Measurements from ENCODE around the gene GPC3.
"Not testable (repeated sequence)": the region's sequence is repeated elsewhere in the genome, so short reads cannot be mapped to it uniquely, and the experiment has no call there.

Gene GPC3

DNA sequence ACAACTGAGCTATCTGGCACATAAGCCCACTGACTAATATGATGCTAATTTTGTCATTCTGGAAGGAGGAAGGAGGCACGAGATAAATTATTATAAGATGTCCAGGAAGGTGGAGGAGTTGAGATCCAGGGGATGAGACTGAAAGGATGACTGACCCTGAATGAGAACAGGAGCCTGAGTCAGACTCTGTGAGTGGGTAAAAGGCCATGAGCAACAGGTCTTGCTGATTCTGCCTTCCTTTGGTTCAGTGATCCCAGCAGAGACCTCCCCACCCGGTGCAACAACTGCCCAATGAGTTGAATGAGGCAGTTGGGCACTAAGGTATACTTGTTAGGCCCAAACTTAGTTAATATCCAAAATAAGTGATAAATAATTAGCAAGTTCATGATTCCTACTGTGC lies 332.0 kb downstream of the GPC3 start:
- no peak for DNase-seq (ENCODE audit: low spot score)

DNA sequence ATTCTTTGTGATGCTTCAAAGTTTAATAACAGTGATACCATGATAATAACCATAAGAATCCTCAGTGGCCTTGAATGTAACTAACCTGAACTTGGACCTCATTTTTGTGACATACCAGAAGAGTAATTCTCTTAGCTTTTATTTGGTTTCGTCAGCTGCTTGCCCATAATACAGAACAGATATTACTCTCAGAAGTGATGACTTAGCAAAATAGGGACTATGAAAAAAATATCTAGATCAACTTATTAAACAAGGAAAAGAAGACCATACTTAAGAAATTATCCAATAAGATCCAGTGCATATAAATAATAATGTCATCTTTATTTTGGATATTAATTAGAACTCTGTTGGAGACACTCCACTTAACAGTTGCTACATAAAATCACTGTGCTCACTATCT lies 333.2 kb downstream of the GPC3 start:
- DNase-seq (ENCODE audit: low spot score), result no peak

DNA sequence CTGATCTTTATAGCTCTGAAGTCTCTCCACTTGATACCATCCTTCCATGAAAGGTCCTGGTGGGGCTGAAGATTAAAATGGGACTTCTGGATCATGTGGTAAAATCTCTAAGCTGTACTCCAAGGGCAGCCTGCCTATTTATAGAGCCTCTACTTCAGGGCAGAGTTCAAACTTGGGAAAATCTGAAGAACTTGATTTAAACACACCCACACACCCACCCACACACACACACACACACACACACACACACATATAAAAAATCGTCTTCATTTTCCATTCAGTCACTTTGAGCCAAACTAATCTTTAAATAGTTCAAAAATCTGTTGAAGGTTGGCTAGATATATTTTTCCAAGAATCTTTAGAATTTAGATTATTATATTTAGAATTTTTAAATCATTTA lies 335.2 kb downstream of the GPC3 start:
- DNase-seq (ENCODE audit: low spot score), result no peak

DNA sequence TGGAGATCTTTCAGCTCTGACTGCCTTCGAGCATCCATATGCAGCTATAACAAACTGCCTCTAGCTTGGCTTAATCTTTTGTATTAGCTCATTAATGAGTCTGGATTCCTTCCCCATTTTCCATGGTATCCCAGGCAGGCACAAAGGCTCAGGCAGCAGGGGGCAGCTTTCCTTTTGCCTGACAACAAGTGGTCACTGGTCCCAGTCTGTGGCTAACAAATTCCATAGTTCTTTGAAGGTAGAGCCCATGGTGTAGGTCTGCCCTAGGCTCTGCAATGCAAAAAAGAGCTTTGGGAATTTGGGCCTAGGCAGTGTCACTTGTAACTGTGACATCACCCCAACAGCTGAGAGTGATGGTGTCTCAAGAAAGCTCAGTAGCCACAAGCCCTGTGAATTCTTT lies 335.7 kb downstream of the GPC3 start:
- DNase-seq (ENCODE audit: low spot score), result no peak

DNA sequence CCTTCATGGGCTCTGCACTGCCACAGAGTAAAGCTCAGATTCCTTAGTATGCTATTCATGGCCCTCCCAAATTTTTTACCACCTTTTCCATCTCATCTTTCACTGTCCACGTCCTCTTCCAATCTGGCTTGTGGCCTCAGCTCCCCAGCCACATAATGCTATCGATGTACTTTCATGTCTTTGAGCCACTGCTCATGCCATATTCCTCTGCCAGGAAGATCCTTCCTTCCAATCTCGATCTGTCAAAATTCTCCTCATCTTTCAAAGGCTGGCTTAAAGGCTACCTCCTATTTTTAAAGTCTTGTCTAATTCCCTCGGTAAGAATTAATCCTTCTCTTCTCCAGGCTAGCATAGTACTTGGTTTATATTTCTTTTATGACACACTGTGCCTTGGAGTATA lies 336.8 kb downstream of the GPC3 start:
- DNase-seq (ENCODE audit: low spot score), result no peak

DNA sequence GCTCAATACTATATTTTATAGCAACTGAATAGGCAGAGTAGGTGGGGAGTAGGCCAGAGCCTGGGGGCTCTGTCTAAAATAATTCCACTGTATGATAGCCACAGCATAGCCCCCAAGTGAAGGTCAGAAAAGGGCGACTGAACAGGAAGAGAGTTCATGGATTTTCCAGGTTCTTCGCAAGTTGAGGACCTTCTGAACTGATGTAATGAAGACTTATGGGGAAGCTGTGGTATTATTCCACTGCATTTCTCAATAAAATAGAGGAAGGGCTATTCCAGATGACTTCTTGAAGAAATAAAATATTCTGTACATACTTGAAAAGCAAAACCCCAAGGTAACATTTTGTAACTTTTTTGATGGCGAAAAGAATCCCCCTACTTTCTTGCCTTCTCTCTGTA lies 338.7 kb downstream of the GPC3 start:
- no peak for DNase-seq (ENCODE audit: low spot score)

DNA sequence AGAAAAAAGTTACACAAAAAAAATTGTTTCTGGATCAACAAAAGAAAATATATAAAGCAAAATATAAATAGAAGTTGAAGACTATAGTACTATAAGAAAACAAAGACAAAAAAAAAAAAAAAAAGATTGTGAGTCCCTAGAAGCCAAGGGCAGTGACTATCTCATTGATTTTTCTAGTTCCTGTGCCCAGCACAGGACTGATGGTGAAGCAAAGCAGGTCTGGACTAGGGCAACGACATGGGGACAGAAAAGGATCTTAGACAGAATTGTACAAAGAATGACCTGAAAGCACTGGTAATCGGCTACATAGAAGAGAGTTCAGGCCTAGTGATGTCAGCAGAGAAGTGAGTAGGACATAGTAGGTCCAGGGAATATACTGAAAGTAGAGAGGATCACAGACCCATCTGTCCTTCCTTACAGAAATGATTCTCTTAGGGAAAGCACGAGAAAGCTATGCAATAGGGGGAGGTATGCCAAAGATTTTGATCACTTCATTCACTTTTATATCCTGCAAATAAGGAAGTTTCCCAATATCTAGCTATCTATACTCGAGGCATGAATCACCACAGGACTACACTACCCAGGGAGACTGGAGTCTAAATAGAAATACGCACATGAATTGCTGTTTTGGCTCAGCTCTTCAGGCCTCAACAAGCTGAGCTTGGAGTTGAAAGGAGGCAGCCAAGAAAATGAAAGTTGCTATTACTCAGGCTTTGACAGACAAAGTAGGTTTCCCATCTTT lies 339.2 kb downstream of the GPC3 start:
- DNase-seq (ENCODE audit: low spot score), result no peak

DNA sequence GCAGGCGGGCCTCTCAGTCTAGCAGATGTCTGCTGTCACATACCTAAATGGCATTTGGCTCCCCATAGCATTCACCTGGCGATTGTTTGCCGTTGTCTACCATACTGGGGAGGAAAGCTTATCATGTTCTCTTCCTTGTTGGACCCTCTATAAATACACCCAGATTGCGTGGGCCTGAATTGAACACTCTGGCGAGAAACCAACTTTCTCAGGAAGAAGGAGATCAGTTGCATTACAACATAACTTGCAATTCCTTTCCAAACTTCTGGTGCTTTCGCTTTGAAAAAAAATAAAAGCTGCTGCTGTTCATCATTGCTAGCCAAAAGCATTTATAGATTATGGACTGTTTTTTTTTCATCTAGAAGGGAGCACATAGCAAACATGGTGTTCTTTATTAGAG lies 340.1 kb downstream of the GPC3 start:
- no peak for DNase-seq (ENCODE audit: low spot score)

DNA sequence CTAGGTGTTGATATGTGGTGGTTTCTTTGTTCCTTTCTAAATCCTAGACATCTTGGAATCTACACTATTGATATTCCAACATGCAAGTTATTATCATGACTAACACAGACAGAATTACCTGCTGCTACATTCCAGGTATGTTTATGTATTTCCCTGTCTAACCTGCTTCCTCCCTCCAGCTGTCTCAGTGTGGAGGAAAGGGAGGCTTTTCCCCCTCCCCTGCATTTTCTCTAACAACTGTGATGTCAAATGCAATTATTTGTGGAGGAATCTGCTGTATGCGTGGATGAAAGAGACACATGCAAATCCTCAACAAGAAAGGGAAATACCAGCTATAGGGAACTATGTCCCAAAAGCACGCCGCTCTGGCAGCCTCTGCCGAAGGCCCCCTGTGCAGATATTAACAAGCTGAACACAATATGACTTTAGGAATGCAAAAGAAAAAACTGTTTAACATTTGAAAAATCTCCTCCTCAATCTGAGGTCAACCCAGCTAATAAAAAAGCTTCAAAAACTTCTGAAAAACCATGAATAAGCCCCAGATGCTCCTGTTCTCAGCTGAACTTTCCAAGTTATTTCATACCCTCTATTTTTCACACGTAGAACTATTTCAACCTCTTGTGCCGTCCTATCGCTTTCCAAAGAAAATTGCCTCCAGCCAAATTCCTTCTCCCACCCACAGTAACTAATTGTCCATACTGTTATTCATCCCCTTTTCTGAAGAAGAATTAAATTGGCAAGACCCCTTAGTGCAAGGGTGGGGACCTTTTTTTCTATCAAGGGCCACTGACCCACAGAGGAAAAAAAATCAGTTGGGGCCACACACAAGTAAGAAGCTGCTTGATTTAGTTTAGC lies 345.0 kb downstream of the GPC3 start:
- no peak for DNase-seq (ENCODE audit: low spot score)

DNA sequence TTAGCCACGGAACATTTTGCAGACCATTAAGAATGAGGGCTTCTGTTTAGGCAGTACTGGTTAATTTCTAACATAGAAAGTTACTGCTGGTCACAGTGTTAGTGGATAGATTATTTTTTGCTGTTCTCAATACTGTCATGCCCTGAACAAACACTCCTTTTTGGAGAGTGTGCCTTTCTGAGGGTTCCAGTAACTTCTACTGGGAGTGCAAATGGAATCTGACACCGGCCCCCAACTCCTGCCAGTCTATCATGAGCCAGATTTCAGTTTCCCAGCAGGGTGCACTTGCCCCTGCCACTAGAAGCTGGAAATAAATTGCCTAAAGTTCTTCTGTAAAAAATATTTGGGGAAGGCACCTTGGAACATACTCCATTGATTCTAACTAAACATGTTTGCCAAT lies 345.7 kb downstream of the GPC3 start:
- DNase-seq (ENCODE audit: low spot score), result no peak

DNA sequence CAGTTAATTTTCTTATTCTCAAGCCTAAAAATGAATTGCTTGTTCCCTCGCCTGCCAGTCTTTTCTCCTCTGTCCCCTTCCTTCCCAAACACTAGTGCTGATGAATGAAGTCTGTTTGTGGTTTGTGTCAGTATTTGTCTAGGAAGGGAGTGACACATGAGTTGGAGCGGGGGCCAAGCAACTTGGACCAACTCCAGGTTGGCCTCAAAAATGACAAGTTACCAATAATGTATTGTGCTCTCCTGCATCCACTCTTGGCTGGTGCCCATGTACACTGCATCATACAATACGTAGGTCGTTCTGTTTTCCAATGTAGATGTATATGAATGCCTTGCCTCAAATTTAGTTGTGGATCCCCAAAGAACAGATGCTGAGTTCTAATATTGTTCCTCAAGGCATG lies 347.1 kb downstream of the GPC3 start:
- DNase-seq (ENCODE audit: low spot score), result no peak

DNA sequence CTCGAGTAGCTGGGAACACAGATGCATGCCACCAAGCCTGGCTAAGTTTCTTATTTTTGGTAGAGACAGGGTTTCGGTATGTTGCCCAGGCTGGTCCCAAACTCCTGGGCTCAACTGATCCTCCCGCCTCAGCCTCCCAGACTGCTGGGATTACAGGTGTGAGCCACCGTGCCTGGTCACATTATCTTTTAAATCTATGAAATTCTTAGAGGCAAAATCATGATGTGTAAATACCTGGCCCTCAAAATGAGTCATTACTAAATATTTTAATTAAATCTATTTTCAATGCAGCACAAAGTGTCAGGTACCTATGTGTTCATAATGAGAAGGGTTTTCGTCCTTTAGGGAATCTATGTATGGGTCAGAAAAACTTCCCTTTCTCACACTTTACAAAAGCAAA lies 347.6 kb downstream of the GPC3 start:
- DNase-seq (ENCODE audit: low spot score), result no peak

DNA sequence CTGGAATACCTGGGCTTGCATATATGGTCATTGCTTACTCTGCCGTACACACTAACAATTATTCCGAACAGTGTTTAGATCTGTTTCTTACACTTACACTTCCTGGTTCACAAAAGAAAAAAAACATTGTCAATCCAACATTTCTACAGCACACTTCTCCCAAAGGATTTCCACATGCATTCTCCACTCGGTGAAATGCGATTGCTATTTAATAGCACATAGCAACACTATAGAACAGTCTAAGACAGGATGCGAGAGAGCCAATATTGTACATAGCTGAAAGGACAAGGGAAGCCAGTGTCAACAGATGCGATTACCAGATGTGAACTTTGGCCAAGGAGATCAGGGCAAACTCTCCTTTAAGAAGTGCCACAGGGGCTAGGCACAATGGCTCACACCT lies 349.4 kb downstream of the GPC3 start:
- DNase-seq (ENCODE audit: low spot score), result no peak

DNA sequence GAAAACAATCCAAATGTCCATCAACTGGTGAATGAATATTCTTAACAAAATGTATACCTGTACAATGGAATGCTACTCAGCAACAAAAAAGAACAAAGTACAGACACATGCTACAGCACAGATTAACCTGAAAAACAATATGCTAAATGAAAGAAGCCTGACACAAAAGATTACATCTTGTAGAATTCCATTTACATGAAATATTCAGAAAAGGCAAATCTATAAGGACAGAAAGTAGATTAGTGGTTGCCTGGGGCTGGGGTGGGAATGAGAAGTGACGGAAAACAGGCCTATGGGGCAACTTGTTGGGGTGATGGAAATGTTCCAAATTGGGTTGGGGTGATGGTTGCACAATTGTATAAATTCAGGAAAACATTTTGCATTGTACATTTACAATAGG lies 351.0 kb downstream of the GPC3 start:
- DNase-seq (ENCODE audit: low spot score), result no peak

DNA sequence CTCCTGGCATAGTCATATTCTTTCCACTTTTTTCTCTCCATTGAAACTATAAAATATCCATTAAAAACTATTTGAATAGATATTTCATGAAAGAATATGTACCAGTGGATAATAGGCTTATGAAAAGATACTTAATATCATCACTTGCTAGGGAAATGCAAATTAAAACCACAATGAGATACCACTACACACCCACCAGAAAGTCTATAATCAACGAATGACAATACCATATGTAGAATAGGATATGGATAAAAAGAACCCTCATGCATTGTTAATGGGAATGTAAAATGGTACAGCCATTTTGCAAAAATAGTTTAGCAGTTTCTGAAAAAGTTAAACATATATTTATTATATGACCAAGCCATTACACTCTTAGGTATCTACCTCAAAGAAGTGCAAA lies 351.4 kb downstream of the GPC3 start:
- DNase-seq (ENCODE audit: low spot score), result no peak

DNA sequence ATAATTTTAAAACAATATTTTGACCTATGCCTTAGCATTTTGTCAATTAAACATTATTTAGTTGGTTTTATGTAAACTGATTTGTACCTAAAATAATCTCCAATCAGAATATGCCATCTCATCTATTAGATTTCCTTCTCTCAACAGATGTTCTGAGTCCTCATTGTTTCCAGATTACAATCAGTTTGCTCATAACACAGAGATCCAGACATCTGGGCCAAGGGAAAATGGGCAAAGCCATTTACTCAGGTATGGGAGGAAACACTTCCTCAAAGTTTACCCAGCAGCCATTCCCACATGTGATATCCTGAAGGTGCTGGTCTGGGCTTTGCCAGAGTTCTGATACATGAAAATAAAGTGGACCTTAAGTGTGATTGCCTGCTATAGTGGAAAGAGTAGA lies 352.2 kb downstream of the GPC3 start:
- DNase-seq (ENCODE audit: low spot score), result no peak

DNA sequence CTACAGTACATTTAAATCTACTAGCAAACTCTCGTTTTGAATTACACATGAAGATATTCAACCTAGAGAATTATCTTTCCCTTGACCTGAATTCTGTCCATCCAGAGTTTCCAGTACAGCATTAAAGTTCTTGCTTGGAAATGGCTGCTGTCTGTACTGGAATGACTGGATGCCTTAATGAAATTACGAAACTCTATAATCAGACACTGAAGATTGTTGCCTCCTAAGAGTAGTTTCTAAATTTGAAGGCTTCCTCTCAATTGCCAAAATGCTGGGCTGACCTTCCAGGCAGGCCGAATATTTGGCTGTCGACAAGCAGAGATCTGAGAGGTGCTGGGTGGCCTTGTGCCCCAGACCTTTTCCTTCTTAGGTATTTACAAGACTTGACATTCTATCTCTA lies 355.0 kb downstream of the GPC3 start:
- no peak for DNase-seq (ENCODE audit: low spot score)

DNA sequence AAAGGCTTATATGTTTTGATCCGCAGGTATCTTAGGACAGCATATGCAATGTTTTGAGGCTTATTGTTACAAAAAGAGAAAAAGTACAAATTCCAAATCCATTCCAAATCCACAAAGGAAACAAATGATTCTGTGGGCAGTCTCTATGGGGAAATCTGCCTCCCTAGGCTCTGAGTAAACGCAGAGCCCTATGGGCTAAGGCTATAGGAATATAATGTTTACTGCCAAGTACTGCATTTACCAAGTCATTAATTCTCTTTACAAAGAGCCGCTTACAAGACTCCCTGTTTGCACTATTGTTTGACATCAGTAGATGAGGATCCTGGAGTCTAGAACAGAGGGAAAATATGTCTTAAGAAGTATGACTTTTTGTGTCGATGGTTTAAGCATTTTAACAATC lies 357.7 kb downstream of the GPC3 start:
- no peak for DNase-seq (ENCODE audit: low spot score)

DNA sequence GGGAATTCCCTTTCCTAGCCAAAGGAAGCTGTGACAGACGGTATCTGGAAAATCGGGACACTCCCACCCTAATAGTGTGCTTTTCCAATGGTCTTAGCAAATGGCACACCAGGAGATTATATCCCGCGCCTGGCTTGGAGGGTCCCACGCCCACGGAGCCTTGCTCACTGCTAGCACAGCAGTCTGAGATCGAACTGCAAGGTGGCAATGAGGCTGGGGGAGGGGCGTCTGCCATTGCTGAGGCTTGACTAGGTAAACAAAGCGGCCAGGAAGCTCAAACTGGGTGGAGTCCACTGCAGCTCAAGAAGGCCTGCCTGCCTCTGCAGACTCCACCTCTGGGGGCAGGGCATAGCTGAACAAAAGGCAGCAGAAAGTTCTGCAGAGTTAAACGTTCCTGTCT lies 364.0 kb downstream of the GPC3 start:
- DNase-seq (ENCODE audit: low spot score), result not testable (repeated sequence)

DNA sequence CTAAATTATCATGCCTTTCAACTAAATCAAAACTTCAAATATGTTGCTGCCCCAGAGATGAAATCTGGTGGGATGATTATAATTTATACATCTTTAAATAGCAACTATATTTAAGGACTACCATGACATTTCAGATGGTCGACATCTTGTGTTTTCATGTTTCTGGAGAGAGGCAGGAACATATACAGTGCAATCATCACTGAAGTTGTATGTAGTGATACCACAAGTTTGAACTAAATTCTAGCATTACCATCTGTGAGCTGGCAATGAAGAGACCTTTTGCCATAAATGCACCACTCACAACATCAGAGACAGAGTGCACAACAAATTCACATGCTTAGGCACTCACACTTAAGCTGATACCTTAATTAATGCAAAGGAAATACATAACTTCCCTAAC lies 373.7 kb downstream of the GPC3 start:
- DNase-seq (ENCODE audit: low spot score), result no peak

DNA sequence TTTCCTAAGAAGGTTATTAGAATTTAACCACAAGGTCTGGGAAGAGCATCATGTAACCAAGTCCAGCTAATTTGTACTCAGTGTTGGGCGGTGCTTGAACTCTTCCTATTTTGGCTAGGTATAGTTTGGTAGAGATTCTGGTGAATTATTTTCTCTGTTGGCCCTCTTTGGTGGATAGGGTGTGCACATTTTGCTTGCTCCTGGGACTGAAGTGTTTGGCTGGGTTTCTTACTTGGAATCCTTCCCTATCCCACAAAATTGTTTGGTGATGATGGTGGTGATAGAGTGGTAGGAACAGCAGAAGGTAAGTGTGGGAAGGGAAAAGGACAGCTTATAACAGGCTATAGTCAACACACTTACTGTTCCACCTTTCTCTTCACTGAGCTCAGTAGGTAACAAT lies 375.3 kb downstream of the GPC3 start:
- DNase-seq (ENCODE audit: low spot score), result no peak

DNA sequence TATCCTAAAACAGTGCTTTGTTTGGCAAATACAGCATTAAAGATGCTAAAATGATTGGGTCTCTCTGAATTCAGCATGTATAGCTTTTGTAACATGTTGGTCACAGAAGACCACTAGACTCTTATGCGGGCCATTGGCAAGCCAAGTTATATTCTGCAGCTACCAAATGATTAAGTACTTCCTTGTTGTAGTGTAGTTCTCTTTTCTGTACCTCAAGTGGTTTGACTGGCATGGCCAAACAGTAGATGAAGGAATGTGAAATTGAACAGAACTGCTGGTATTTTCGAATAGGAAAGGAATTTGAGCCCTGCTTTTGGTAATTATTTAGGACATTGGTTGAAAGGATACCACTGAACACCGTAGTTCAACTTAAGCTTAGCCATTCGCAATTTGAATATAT lies 376.2 kb downstream of the GPC3 start:
- no peak for DNase-seq (ENCODE audit: low spot score)

DNA sequence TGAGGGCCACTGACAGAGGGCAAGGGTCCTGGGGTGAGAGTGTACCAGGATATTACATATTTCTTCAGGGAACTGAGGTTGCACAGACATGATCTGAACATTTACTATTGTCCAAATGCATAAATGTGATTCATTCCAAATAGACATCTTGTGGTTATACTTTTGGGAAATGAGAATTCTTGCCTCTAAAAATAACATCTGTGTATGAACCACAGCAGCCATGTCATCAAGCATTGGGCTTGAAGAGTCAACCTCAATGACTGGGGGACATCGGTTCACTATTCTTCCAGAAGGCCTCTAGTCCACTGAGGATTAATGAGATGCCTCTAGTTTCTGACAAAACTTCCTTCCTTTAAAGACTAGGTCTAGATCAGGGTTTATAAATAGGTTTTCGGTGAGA lies 377.0 kb downstream of the GPC3 start:
- DNase-seq (ENCODE audit: low spot score), result no peak

All from SK-N-DZ (cell line).